Endothelial cell of umbilical vein (primary cell): Measurements from ENCODE around the gene LAMB3. TPM values are rescaled to one million over a fixed set of nuclear protein-coding genes. Genes with fewer than 3 reads are reported as not detected.
A peak's percentile ranks its signal among the peaks of the same experiment; 100 is the strongest.

Source experiments
- BruUV-seq: library from RNA; stranded (reverse); fragments of 400-500 nt; replicated peaks from 2 replicates; lab custom pipeline; 2021; lab: Mats Ljungman, UMichigan
- CTCF ChIA-PET: fragments of 300-600, 350-600 bp; sonication (Branson Sonifier 250); formaldehyde crosslinking; loops from one replicate; lab custom pipeline; 2021; ENCODE audit warnings: antibody characterized with exemption, inconsistent platforms; lab: Charles Lee
- POLR2A ChIA-PET: fragments of 300-600, 350-600 bp; sonication (Branson Sonifier 250); formaldehyde crosslinking; loops from one replicate; lab custom pipeline; 2021; ENCODE audit warnings: antibody characterized with exemption, inconsistent platforms; lab: Charles Lee
- DNase-seq: peaks from one replicate; pipeline ENCODE4 v3.0.0-alpha.2; 2011; ENCODE audit warnings: low read depth, low spot score
- FAIRE-seq: peaks from 2 replicates; lab custom pipeline; 2011; peaks lifted over from hg19 to GRCh38; lab: Jason Lieb, UNC
- H2AFZ ChIP-seq: 2 replicates; pipeline ENCODE4 v1.6.0; 2012; ENCODE audit warnings: low read depth, low read length, control low read depth, inconsistent platforms
- H3K27ac ChIP-seq: 2 replicates; pipeline ENCODE4 v1.5.1; 2011; ENCODE audit warnings: low read depth, mild to moderate bottlenecking, control low read depth, low read length, moderate library complexity; ENCODE audit not compliant: insufficient read depth
- H3K27me3 ChIP-seq, 2 experiments: 2 replicates each; pipeline versions ENCODE4 v1.6.0 to v1.6.1; 2011; ENCODE audit warnings: low read length in 2 of 2, mixed read lengths in 1 of 2; ENCODE audit not compliant: control insufficient read depth in 2 of 2, insufficient read depth in 2 of 2
- H3K36me3 ChIP-seq, 2 experiments: 2 replicates in 1 of 2; 3 replicates in 1 of 2; pipeline ENCODE4 v1.5.1; 2011; ENCODE audit warnings: low read length in 2 of 2, mild to moderate bottlenecking in 1 of 2, moderate library complexity in 1 of 2; ENCODE audit not compliant: control insufficient read depth in 2 of 2, insufficient read depth in 2 of 2; ENCODE audit errors: extremely low read depth in 1 of 2
- H3K4me1 ChIP-seq: 3 replicates; pipeline ENCODE4 v1.5.1; 2011; ENCODE audit warnings: mild to moderate bottlenecking, low read length; ENCODE audit not compliant: control insufficient read depth, insufficient read depth; ENCODE audit errors: extremely low read depth
- H3K4me2 ChIP-seq: 2 replicates; pipeline ENCODE4 v1.6.1; 2011; ENCODE audit warnings: low read length, control low read depth, mixed read lengths; ENCODE audit not compliant: insufficient read depth
- H3K4me3 ChIP-seq, 3 experiments: fragments of 200-600 bp in 1 of 3; sonication (generic), shearing (Covaris generic) in 1 of 3; replicated peaks in 1 of 3; 2 replicates each; pipeline ENCODE4 v1.5.1; 2011 to 2016; ENCODE audit warnings: control low read depth in 3 of 3, low read length in 3 of 3, mild to moderate bottlenecking in 2 of 3, inconsistent platforms in 1 of 3, low read depth in 1 of 3, moderate library complexity in 1 of 3; ENCODE audit not compliant: insufficient read depth in 1 of 3
- H3K79me2 ChIP-seq: 2 replicates; pipeline ENCODE4 v1.6.0; 2012; ENCODE audit warnings: low read length, inconsistent platforms; ENCODE audit not compliant: control insufficient read depth, insufficient read depth
- H3K9ac ChIP-seq: replicated peaks from 2 replicates; pipeline ENCODE3; 2011; ENCODE audit warnings: low read length, control low read depth; ENCODE audit not compliant: insufficient read depth; ENCODE audit errors: extremely low read depth
- H3K9me1 ChIP-seq: replicated peaks from 3 replicates; pipeline ENCODE4 v1.6.0; 2011; ENCODE audit warnings: mild to moderate bottlenecking, low read length; ENCODE audit not compliant: control insufficient read depth, insufficient read depth; ENCODE audit errors: extremely low read depth
- H3K9me3 ChIP-seq: replicated peaks from 2 replicates; pipeline ENCODE4 v1.5.1; 2012; ENCODE audit warnings: low read length, inconsistent platforms; ENCODE audit not compliant: control insufficient read depth, insufficient read depth
- H4K20me1 ChIP-seq: replicated peaks from 2 replicates; pipeline ENCODE3; 2011; ENCODE audit warnings: mild to moderate bottlenecking, low read length; ENCODE audit not compliant: control insufficient read depth, insufficient read depth; ENCODE audit errors: extremely low read depth
- EZH2 ChIP-seq: IDR thresholded peaks from 2 replicates; pipeline ENCODE4 v1.6.1; 2012; ENCODE audit warnings: borderline replicate concordance, low read depth, mild to moderate bottlenecking, moderate library complexity, low read length, inconsistent platforms; ENCODE audit not compliant: severe bottlenecking
- FOS ChIP-seq: IDR thresholded peaks from 2 replicates; pipeline ENCODE4 v1.6.1; 2011; ENCODE audit warnings: mild to moderate bottlenecking, low read length, moderate library complexity, borderline replicate concordance; ENCODE audit not compliant: insufficient read depth
- GATA2 ChIP-seq: IDR thresholded peaks from 2 replicates; pipeline ENCODE4 v1.7.0; 2011; ENCODE audit warnings: low read depth, mild to moderate bottlenecking, moderate library complexity, mixed read lengths, low read length; ENCODE audit not compliant: insufficient read length, insufficient read depth
- JUN ChIP-seq: IDR thresholded peaks from 2 replicates; pipeline ENCODE4 v1.6.1; 2011; ENCODE audit warnings: borderline replicate concordance, low read depth; ENCODE audit not compliant: insufficient read length, insufficient read depth
- MAX ChIP-seq: IDR thresholded peaks from 2 replicates; pipeline ENCODE4 v1.6.1; 2011; ENCODE audit not compliant: insufficient read depth, insufficient read length
- MYC ChIP-seq: IDR thresholded peaks from one replicate; pipeline ENCODE4 v1.6.1; 2011; ENCODE audit warnings: mild to moderate bottlenecking, low read depth, low read length
- POLR2A ChIP-seq: IDR thresholded peaks from 2 replicates; pipeline ENCODE4 v1.6.1; 2012; ENCODE audit warnings: low read depth, mild to moderate bottlenecking, control low read depth, low read length
- POLR2AphosphoS5 ChIP-seq: IDR thresholded peaks from 2 replicates; pipeline ENCODE4 v1.6.1; 2012; ENCODE audit warnings: low read depth, mild to moderate bottlenecking, control low read depth, low read length, moderate library complexity; ENCODE audit not compliant: insufficient read depth
- dilution Hi-C: fragments of 300-500 bp; cut with MboI; formaldehyde crosslinking; loops from one replicate; pipeline ENCODE4 v1.15.0; 2019; ENCODE audit warnings: low sequenced_read_pairs; ENCODE audit not compliant: extremely low pct_ligation_motif_present
- intact Hi-C: fragments of 100-400 bp; cut with micrococcal nuclease; formaldehyde crosslinking; loops from one replicate; pipeline ENCODE4 v1.10.0; 2022
- polyA plus RNA-seq, 4 experiments: library from polyadenylated mRNA; depleted of rRNA in 3 of 4; stranded (reverse) in 3 of 4; unstranded in 1 of 4; fragments of >200 nt; gene quantifications; 2 replicates each; pipeline versions ENCODE4 v1.2.1 to v1.2.3, GENCODE V29; 2011 to 2012; ENCODE audit warnings: missing spikeins in 1 of 4
- total RNA-seq: library from RNA; stranded (reverse); gene quantifications from 2 replicates; pipeline ENCODE4 v1.2.3, GENCODE V29; 2021
- TF ChIP-seq, protein P1 (sequence below), 2 donors: IDR thresholded peaks; 1 replicate in 1 of 2; 2 replicates in 1 of 2; pipeline ENCODE4 v1.5.1; 2011; ENCODE audit warnings: low read length in 2 of 2, mild to moderate bottlenecking in 2 of 2, moderate library complexity in 2 of 2, control low read depth in 1 of 2, inconsistent platforms in 1 of 2, low read depth in 1 of 2; ENCODE audit not compliant: insufficient read depth in 1 of 2; ENCODE audit errors: extremely low read depth in 1 of 2

The LAMB3 gene
- total and polyA plus RNA-seq, 2 donors (not counting 3 experiments of a cell fraction or from before 2014, with no cell fraction given): 2.6 to 3.1 TPM

- no peaks in the 10 kb centered on the region for H3K9me3 ChIP-seq
- H3K79me2 ChIP-seq: no peaks in the 10 kb centered on the region
- no peak overlapping the region for H3K4me3 ChIP-seq
- peak overlapping the region; percentile 54 for H3K27ac ChIP-seq
- TF ChIP-seq GATA2 (no peak), EZH2 (no peak), MAX (no peak), POLR2A (no peak), JUN (peak; percentile 27), FOS (no peak), POLR2AphosphoS5 (peak; percentile 66), MYC (no peak)
- TF ChIP-seq, protein P1, sequence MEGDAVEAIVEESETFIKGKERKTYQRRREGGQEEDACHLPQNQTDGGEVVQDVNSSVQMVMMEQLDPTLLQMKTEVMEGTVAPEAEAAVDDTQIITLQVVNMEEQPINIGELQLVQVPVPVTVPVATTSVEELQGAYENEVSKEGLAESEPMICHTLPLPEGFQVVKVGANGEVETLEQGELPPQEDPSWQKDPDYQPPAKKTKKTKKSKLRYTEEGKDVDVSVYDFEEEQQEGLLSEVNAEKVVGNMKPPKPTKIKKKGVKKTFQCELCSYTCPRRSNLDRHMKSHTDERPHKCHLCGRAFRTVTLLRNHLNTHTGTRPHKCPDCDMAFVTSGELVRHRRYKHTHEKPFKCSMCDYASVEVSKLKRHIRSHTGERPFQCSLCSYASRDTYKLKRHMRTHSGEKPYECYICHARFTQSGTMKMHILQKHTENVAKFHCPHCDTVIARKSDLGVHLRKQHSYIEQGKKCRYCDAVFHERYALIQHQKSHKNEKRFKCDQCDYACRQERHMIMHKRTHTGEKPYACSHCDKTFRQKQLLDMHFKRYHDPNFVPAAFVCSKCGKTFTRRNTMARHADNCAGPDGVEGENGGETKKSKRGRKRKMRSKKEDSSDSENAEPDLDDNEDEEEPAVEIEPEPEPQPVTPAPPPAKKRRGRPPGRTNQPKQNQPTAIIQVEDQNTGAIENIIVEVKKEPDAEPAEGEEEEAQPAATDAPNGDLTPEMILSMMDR (IDR thresholded peaks at IDR 0.05; ENCODE audit: extremely low read depth in 1 of 2, insufficient read depth in 1 of 2, low read depth in 1 of 2, low read length in 2 of 2): no peak
- intact Hi-C loops: no loop called here
- no peak overlapping the region for H3K4me2 ChIP-seq
- H2AFZ ChIP-seq: no peak overlapping the region
- ChIA-PET CTCF (interaction anchor here (1.1 to 1.9 kb wide), 5 partner anchors 8 to 87 kb away, joined by 3 to 5 read pairs (median 4); partner anchors contain the start of gene G0S2), POLR2A (no interaction called here)
- no peaks in the 10 kb centered on the region for H3K9me1 ChIP-seq
- BruUV-seq: TSS peak; percentile 62
- FAIRE-seq: peak; percentile 84
- H3K27me3 ChIP-seq: no peaks in the 10 kb centered on the region
- H4K20me1 ChIP-seq: no peaks in the 10 kb centered on the region
- dilution Hi-C loops: no loop called here
- H3K4me1 ChIP-seq: peaks cover 10% of the 10 kb centered on the region
- H3K36me3 ChIP-seq: no peaks in the 10 kb centered on the region
- peak; percentile 24 for DNase-seq
- H3K9ac ChIP-seq: no peak overlapping the region
Observed at GRCh38 chr1:209657140-209657879, 5.1 kb upstream of the LAMB3 start.
